ENCODE data around the gene BCLAF1.
"Not testable (repeated sequence)": the region's sequence is repeated elsewhere in the genome, so short reads cannot be mapped to it uniquely, and the experiment has no call there.

BCLAF1 gene

GRCh38 chr6:136308469-136308868 is 18.8 kb upstream of the BCLAF1 start:
- DNase-seq, result not testable (repeated sequence)

GRCh38 chr6:136307351-136307750 is 17.7 kb upstream of the BCLAF1 start:
- DNase-seq, result peak; percentile 63

DNA sequence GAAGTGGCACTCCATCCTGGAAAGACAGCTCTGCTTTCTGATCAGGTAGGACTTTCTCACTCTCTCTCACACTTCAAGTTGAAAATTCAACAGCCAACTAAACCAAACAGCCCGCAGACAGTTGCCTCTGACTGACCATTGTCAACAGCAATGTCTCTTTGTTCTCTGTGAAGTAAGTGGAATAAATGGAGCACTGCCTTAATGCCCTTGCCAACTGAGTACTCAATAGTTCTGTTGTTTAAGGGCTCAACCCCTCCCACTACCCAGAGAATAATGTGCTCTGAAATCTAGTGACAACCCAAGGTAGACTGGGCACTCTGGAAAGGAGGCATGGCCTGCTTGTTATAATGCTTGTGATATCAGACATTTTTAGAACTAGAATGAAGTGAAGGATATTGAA is 16.8 kb upstream of the BCLAF1 start:
- DNase-seq, result peak; percentile 71

DNA sequence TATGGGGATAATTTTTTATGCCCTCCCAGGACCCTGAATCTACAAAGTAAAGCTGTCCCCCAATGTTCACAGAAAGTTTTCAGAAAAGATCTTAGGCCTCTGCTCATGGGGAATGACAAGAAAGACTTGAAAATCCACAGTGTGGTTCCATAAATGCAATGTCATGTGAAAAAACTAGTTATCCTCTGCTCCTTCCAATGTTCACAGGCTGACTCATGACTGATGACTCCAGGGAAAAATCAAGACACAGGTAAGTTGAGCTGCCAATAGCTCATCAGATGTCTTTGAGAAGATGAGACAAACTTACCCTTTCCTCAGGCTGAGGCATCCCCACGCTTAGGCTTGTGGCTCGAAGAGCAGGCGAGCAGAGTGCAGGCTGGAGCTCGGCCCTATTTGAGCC is 14.8 kb upstream of the BCLAF1 start:
- DNase-seq, result no peak

DNA sequence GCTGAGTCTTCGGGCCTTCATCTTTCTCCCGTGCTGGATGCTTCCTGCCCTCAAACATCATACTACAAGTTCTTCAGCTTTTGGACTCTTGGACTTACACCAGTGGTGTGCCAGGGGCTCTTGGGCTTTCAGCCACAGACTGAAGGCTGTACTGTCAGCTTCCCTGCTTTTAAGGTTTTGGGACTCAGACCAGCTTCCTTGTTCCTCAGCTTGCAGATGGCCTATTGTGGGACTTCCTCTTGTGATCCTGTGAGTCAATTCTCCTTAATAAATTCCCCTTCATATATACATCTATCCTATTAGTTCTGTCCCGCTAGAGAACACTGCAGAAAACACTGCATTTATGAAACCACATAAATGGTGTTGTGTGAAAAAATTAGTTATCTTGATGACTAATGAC is 13.9 kb upstream of the BCLAF1 start:
- no peak for DNase-seq

GRCh38 chr6:136294621-136295020 is 5.0 kb upstream of the BCLAF1 start:
- no peak for DNase-seq

GRCh38 chr6:136290410-136291010 is 864 bp upstream of the BCLAF1 start:
- DNase-seq, result peak; percentile 72

GRCh38 chr6:136289327-136289578 is 393 bp downstream of the BCLAF1 start:
- DNase-seq, result peak; percentile 93

GRCh38 chr6:136288566-136289326 is 900 bp downstream of the BCLAF1 start:
- DNase-seq, result peak; percentile 68

- DNase-seq, result no peak
These were observed 4.7 kb downstream of the BCLAF1 start for GRCh38 chr6:136284909-136285308.

GRCh38 chr6:136282906-136283305 is 6.7 kb downstream of the BCLAF1 start:
- DNase-seq, result no peak

DNA sequence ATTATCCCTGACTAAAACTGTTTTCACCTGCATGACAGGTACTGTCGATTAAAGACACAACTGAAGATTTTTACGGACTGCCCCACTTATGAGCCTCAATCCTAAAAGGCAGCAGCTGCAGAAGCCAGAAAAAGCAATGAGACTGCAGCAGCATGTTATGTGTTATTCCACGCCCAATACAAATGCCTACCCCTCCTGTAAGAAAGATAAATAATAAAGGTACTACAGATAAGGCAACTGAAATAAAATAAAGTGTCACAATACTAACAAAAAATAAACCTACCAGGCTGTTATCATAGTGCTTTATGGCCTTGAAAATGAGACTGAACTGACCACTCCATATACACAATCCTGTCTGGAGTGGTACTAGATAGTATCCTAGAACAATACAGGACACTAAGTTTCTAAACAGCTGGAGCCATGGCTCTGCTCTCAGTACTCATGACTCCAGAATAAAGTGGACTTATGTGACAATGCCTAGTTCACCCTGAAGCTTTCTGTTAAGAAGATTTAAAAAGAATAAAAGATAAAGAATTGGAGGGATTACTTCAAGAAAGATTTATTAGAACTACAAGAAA is 9.5 kb downstream of the BCLAF1 start:
- DNase-seq, result no peak

DNA sequence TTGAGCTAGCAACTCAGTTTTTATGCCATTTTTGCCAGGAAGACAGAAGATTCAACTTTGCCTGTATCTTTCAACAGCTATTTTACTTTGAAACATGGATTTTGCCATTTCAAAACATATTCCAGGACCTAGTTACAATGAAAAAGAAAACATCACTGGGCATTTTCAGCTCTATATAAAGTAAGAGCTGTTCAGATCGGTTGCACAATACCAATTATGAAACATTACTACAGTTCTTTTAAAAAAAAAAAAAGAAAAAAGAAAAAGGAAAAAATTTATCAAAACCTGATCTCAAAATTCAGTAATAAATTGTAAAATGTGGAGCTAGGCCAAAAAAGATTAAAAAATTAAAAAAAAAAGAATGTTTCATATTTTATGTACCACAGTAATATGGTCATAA is 15.6 kb downstream of the BCLAF1 start:
- DNase-seq, result no peak

GRCh38 chr6:136265101-136265500 is 24.5 kb downstream of the BCLAF1 start:
- no peak for DNase-seq

- no peak for DNase-seq
These were observed 26.7 kb downstream of the BCLAF1 start for GRCh38 chr6:136262940-136263339.

- no peak for DNase-seq
These were observed 34.7 kb downstream of the BCLAF1 start for GRCh38 chr6:136254851-136255466.

- no peak for DNase-seq
These were observed 35.9 kb downstream of the BCLAF1 start for GRCh38 chr6:136253734-136254133.

DNA sequence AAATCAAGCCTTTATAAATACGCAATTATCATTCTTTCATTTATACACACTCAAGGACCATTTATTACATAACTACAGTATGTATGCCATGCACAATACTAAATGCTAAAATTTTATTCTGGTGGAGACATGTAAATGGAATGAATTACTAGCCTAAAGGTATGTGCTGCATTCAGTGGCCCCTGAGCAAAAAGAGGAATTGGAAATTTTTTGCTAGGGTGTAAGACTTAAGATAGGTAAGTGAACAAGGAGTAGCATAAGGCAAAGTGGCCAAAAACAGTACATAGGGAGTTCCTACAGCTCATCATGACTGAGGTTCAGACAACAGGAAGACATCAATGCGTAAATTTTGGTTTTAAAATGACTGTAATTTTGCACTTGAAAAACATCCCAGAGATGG is 37.2 kb downstream of the BCLAF1 start:
- no peak for DNase-seq

GRCh38 chr6:136251394-136251793 is 38.3 kb downstream of the BCLAF1 start:
- DNase-seq, result no peak

- DNase-seq, result no peak
These were observed 39.0 kb downstream of the BCLAF1 start for GRCh38 chr6:136250686-136251008.

- DNase-seq, result peak; percentile 99
These were observed 39.6 kb downstream of the BCLAF1 start, which contains the start of gene MTFR2 for GRCh38 chr6:136249811-136250685. Gene MTFR2, minus strand, starts transcription at chr6:136250311. Its CDS starts 1,212 bp downstream, at chr6:136249099.

DNA sequence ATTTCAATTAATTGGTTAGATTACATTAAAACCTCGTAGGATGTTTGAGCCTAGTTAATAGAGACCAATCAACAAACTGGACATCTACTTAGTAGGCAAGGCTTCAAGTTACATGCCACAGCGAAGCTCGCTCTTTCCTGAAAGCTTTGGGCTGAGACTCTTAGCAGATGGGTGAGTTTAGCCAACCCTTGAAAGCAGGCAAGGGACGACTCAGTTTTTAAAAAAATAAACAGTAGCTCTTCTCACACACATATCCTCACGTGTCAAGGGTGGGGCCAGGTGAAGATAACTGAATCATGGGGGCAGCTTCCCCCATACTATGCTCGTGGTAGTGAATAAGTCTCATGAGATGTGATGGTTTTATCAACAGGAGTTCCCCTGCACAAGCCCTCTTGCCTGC is 40.3 kb downstream of the BCLAF1 start:
- no peak for DNase-seq

DNA sequence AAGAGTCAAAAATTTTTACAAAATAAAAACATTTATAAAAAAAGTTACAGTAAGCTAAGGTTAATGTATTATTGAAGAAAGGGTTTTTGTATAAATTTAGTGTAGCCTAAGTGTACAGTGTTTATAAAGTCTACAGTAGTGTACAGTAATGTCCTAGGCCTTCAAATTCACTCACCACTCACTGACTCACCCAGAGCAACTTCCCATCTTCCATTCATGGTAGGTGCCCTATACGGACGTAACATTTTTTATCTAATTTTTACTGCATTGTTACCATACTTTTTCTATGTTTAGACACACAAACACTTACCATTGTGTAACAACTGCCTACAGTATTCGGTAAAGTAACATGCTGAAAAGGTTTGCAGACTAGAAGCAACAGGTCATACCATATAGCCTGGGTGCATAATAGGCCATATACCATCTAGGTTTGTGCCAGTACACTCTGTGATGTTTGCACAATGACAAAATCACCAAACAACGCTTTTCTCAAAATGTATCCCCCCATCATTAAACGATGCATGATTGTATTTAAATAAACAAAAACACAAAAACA is 45.5 kb downstream of the BCLAF1 start:
- no peak for DNase-seq

Measured in NCI-H345 (cell line).